Smooth muscle cell of the brain vasculature (primary cell): ENCODE data around the gene ORM2.
"Not testable (repeated sequence)": the region's sequence is repeated elsewhere in the genome, so short reads cannot be mapped to it uniquely, and the experiment has no call there.

Experiments
- DNase-seq: peaks from one replicate; pipeline ENCODE4 v3.0.0-alpha.2; 2012; ENCODE audit warnings: low read depth, low spot score

The ORM2 gene

GRCh38 chr9:114331229-114332195, 1.8 kb downstream of the ORM2 start:
- not testable (repeated sequence) for DNase-seq

- not testable (repeated sequence) for DNase-seq
These were observed 2.9 kb downstream of the ORM2 start for GRCh38 chr9:114332474-114333040.

GRCh38 chr9:114333718-114334117, 4.0 kb downstream of the ORM2 start:
- not testable (repeated sequence) for DNase-seq

GRCh38 chr9:114334490-114334889, 4.8 kb downstream of the ORM2 start:
- DNase-seq = no peak

- no peak for DNase-seq
These were observed 6.1 kb downstream of the ORM2 start for GRCh38 chr9:114335745-114336144.

- no peak for DNase-seq
These were observed 6.5 kb downstream of the ORM2 start for GRCh38 chr9:114336157-114336556.

- no peak for DNase-seq
These were observed 7.2 kb downstream of the ORM2 start for GRCh38 chr9:114336699-114337395.

- DNase-seq = no peak
These were observed 8.5 kb downstream of the ORM2 start for GRCh38 chr9:114338187-114338586.

- no peak for DNase-seq
These were observed 9.7 kb downstream of the ORM2 start for GRCh38 chr9:114339130-114339908.

GRCh38 chr9:114341152-114341830, 11.6 kb downstream of the ORM2 start:
- no peak for DNase-seq

GRCh38 chr9:114341991-114342390, 12.3 kb downstream of the ORM2 start:
- no peak for DNase-seq

- no peak for DNase-seq
These were observed 13.2 kb downstream of the ORM2 start for GRCh38 chr9:114342755-114343440.

- DNase-seq = no peak
These were observed 14.0 kb downstream of the ORM2 start for GRCh38 chr9:114343471-114344187.

- DNase-seq = no peak
These were observed 14.5 kb downstream of the ORM2 start for GRCh38 chr9:114344188-114344566.

- no peak for DNase-seq
These were observed 15.0 kb downstream of the ORM2 start for GRCh38 chr9:114344692-114345091.

- no peak for DNase-seq
These were observed 15.9 kb downstream of the ORM2 start for GRCh38 chr9:114345493-114346065.

GRCh38 chr9:114346146-114346545, 16.5 kb downstream of the ORM2 start:
- no peak for DNase-seq

- no peak for DNase-seq
These were observed 18.0 kb downstream of the ORM2 start for GRCh38 chr9:114347675-114348074.

GRCh38 chr9:114348261-114348905, 18.7 kb downstream of the ORM2 start:
- no peak for DNase-seq
